IPS-20b (cell line): ENCODE results near the gene PTCD2.
"Not testable (repeated sequence)": the region's sequence is repeated elsewhere in the genome, so short reads cannot be mapped to it uniquely, and the experiment has no call there.

Experiments
- H3K27ac ChIP-seq: one replicate; pipeline ENCODE4 v1.5.1; 2013; ENCODE audit warnings: low read length
- H3K27me3 ChIP-seq: 2 replicates; pipeline ENCODE4 v1.6.1; 2013; ENCODE audit warnings: mild to moderate bottlenecking, low read length, inconsistent platforms; ENCODE audit not compliant: insufficient read depth
- H3K36me3 ChIP-seq: 2 replicates; pipeline ENCODE4 v1.6.1; 2013; ENCODE audit warnings: low read depth, mild to moderate bottlenecking, inconsistent platforms, low read length, moderate library complexity; ENCODE audit not compliant: insufficient read depth
- H3K4me1 ChIP-seq: 2 replicates; pipeline ENCODE4 v1.6.1; 2013; ENCODE audit warnings: mild to moderate bottlenecking, control low read depth, inconsistent platforms, low read length, moderate library complexity; ENCODE audit not compliant: insufficient read depth
- H3K4me3 ChIP-seq: 2 replicates; pipeline ENCODE4 v1.5.1; 2013; ENCODE audit warnings: mild to moderate bottlenecking, low read length, inconsistent platforms
- H3K9ac ChIP-seq: 2 replicates; pipeline ENCODE4 v1.6.1; 2013; ENCODE audit warnings: low read depth, mild to moderate bottlenecking, inconsistent platforms, low read length, moderate library complexity
- H3K9me3 ChIP-seq: 2 replicates; pipeline ENCODE4 v1.6.1; 2013; ENCODE audit warnings: mild to moderate bottlenecking, low read depth, low read length, inconsistent platforms; ENCODE audit not compliant: insufficient read depth

Gene PTCD2

DNA sequence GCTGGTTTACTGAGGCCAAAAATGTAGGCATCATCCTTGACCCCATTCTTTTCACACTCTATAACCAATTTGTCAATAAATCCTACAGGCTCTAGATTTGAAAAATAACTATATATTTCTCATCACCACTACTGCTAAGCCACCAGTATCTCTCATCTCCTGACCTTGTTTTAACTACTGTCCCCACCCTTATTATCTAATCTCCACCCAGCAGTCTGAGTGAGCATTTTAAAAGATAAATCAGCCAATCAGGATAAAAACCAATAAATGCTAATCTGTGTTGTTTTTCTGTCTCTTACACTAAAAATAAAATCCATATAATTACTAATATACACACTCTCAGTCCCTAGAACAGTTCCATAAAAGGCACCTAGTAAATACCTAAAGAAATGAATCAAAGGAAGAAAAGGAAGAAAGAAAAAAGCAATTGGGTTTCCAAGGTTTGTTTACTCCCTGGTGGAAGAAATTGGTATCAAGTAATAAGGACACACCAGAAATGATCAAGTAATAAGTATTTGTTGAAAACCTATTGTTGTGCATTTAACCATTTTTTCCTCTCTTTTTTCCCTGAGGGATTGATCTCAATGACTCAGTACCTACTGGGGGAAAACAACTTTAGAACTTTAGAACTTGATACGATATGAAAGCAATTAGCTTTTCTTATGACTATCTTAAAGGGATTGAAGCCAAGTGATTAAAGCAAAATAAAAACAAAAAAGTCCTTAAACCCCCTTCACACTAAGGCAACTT lies 19.4 kb upstream of the PTCD2 start:
- Histone ChIP-seq H3K4me1 (peaks cover 31% of the 10 kb centered on the region), H3K4me3 (no peak overlapping the region), H3K9ac (no peak overlapping the region)

DNA sequence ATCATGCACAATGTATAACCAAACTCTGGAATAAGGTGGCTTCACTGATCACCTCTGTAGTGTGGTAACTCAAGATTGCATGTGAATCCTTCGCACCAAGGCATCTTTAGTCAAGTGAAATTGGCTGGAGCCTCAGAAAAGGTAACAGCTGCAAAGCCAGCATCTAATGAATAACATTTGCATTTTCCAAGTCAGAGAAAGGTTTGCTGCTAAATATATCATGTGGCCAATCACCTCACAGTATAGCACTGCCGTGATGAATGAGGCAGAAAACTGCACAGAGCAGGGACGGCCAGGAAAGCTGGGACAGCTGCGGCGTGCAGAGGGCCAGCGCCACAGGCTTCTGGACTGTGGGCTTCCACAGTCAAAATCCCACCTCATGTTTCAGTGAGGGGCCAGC lies 18.6 kb upstream of the PTCD2 start:
- H3K9me3 ChIP-seq = no peaks in the 10 kb centered on the region
- H3K9ac ChIP-seq = peak overlapping the region; percentile 50; the same call in 1 of the 2 replicates
- peak overlapping the region; percentile 28; the same call in 1 of the 2 replicates for H3K4me3 ChIP-seq
- peak overlapping the region; percentile 34 for H3K27ac ChIP-seq
- peaks cover 34% of the 10 kb centered on the region for H3K4me1 ChIP-seq
- no peaks in the 10 kb centered on the region for H3K27me3 ChIP-seq
- H3K36me3 ChIP-seq = peaks cover 16% of the 10 kb centered on the region

More for the DNA sequence above, 19.4 kb upstream of the PTCD2 start:
- H3K9me3 ChIP-seq = no peaks in the 10 kb centered on the region
- peaks cover 24% of the 10 kb centered on the region for H3K36me3 ChIP-seq
- peak overlapping the region; percentile 34 for H3K27ac ChIP-seq
- H3K27me3 ChIP-seq = no peaks in the 10 kb centered on the region

DNA sequence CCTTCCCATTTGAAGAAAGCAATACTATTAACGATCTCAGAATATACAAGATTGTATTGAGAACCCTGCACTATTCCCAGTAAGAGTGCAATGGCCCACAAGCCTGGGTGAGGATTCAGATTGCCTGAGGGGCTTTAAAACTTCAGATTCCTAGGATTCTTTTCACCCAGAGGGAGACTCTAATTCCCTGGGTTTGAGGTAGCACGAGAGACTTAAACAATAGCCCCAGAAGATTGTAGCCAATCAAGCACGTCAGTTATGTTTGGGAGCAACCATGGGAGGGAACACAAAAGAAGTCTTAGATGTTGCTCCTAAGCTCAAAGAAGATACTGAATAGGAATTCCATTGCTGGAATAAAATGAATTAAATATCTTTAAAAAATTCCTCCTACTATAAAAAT lies 18.0 kb upstream of the PTCD2 start:
- peak overlapping the region; percentile 34 for H3K27ac ChIP-seq
- H3K9ac ChIP-seq = peak overlapping the region; percentile 50; the same call in 1 of the 2 replicates
- H3K9me3 ChIP-seq = no peaks in the 10 kb centered on the region
- H3K4me1 ChIP-seq = peaks cover 34% of the 10 kb centered on the region
- peaks cover 10% of the 10 kb centered on the region for H3K36me3 ChIP-seq
- H3K27me3 ChIP-seq = no peaks in the 10 kb centered on the region
- peak overlapping the region; percentile 28; the same call in 1 of the 2 replicates for H3K4me3 ChIP-seq

DNA sequence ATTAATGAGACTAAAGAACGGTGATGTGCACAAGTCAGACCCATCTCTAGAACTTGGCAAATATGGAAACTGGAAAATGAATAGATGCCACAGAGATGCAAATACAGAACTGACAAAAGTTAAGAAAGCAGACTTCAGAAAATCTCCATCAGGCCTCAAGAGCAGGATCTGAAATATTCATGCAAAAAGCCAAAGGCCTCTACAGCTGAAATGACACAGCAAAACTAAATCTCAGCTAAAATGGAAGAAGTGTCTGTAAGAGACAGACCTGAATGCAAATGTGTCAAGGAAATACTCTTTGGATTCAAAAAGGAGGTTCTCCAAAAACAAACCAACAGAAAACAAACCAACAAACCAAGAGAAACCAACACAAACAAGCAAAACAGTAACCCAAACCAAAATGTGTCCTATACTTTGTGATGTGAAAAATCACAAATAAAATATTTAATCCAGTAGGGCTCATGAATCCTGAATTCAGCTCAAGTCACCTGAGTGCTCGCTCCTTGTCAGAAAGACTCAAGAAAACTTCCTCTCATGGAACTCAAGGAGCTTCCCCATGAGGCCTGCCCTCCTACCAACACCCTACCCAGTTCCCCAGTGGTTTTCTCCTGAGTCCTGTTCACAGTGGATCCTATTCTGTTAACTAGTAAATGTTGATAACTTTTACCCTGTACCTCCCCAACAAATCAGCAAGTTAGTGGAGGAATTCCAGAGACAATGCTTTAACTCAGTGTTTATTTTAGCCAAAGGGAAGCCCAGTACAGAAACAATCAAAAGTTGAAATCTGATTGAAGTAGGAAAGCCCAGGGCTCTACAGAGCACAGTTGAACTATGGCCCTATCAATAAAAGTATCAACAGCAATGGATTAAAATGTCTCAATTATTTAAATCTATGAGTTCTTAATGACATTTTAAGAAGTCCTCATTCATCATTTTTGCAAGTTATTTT lies 14.7 kb upstream of the PTCD2 start:
- H3K27me3 ChIP-seq = no peaks in the 10 kb centered on the region
- H3K9me3 ChIP-seq = no peaks in the 10 kb centered on the region
- H3K36me3 ChIP-seq = peaks cover 11% of the 10 kb centered on the region; the same call in 1 of the 2 replicates
- H3K4me1 ChIP-seq = peaks cover 34% of the 10 kb centered on the region
- H3K27ac ChIP-seq = no peak overlapping the region
- no peak overlapping the region for H3K4me3 ChIP-seq
- peak overlapping the region; percentile 9; the same call in 1 of the 2 replicates for H3K9ac ChIP-seq

DNA sequence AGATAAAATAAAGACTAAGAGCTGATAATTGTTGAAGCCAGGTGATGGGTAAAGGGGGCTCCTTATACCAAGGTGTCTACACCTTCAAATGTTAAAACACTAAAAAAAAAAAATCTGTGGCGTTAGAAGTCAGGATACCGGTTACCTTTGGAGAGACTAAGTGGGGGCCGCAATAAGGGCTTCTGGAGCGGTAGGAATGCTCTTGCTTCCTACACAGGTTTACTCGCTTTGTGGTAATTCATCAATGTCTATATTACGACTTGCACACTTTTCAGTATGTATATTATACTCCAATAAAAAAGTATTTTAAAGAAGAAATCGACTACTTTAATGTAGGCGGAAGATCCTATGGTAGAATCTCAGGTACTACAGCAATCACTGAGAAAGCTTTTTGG lies 12.6 kb upstream of the PTCD2 start:
- H3K9ac ChIP-seq = peak overlapping the region; percentile 90; the same call in 1 of the 2 replicates
- peaks cover 16% of the 10 kb centered on the region; the same call in 1 of the 2 replicates for H3K4me1 ChIP-seq
- H3K27ac ChIP-seq = peak overlapping the region; percentile 74
- H3K9me3 ChIP-seq = no peaks in the 10 kb centered on the region
- peaks cover 32% of the 10 kb centered on the region for H3K36me3 ChIP-seq
- H3K4me3 ChIP-seq = peak overlapping the region; percentile 87
- H3K27me3 ChIP-seq = no peaks in the 10 kb centered on the region

DNA sequence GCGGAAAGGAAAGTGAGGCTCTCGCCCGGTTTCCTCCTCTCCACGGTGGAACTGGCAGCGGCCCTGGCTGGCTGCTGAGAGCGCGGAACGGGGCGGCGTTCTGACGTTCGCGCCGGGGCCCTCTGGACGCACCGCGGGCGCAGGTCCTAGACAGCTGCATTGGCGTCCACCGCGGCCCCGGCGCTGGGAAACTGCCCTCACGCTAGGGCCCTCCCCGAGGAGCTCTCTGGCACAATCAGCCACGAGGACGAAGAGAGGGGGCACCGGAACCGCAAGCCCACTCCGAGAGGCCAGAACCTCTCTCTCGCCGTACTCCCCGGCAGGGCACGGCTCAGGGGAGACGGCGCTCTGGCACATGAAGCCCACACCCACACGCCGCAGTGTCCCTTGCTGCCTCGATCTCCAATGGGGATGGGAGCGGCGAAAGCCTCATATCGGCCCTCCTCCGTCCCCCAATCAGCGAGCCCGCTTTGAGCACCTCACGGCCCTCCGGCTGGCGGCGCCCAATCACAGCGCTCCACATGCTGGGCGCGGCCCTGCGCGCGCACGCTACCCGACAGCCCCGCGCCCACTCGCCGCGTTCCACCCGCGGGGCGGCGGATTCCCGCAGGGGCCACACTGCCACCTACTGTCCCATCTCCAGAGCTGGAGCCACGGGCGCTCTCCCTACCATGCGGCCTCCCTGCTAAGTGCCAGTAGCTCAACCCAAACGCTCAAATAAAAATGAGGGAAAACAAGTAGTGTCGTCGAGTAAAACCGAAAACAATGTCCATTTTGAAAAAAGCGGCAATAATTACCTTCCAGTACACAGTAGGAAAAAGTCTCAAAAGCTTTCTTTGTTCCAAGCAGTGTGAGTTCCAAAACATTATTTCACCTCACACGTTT lies 12.0 kb upstream of the PTCD2 start:
- peak overlapping the region; percentile 87 for H3K4me3 ChIP-seq
- H3K27me3 ChIP-seq = no peaks in the 10 kb centered on the region
- peaks cover 10% of the 10 kb centered on the region; the same call in 1 of the 2 replicates for H3K4me1 ChIP-seq
- no peaks in the 10 kb centered on the region for H3K9me3 ChIP-seq
- peaks cover 38% of the 10 kb centered on the region for H3K36me3 ChIP-seq
- H3K9ac ChIP-seq = peak overlapping the region; percentile 90
- H3K27ac ChIP-seq = peak overlapping the region; percentile 74

DNA sequence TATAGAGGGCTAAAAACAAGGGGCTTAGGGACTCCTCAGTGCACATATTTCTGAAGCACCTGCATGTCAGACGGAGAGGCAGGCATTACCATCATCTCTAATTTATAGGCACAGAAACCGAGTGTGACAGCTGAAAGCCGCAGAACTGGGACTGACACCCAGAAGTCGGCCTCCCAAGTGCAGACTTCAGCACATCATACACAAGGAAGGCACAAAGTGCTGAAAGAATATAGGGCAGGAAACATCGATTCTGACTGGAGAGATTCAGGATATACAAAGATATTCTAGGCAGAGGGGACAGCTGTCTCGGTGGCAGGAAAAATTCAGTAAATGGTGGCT lies 11.4 kb upstream of the PTCD2 start:
- H3K9me3 ChIP-seq = no peaks in the 10 kb centered on the region
- H3K4me1 ChIP-seq = peaks cover 9% of the 10 kb centered on the region; the same call in 1 of the 2 replicates
- H3K4me3 ChIP-seq = peak overlapping the region; percentile 87; the same call in 1 of the 2 replicates
- H3K27me3 ChIP-seq = no peaks in the 10 kb centered on the region
- H3K36me3 ChIP-seq = peaks cover 44% of the 10 kb centered on the region
- peak overlapping the region; percentile 4 for H3K27ac ChIP-seq
- peak overlapping the region; percentile 90; the same call in 1 of the 2 replicates for H3K9ac ChIP-seq

DNA sequence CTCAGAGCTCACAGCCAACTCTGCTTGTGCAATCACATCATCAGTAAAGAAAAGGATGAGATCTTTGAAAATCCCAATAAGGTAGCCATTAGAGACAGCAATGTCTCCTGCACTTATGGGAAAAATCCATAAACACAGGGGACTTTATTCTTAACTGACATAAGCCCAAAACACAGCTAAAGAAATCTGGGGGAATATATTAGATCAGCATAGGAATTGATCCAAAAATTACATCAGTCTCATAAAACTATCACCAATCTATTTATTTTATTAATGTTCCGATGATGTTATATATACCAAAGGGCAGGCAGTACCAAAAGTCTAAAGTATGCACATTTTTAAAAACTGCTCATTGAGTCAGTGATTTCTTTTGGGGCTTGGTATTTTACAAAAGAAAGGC lies 7.0 kb upstream of the PTCD2 start:
- H3K27me3 ChIP-seq = no peaks in the 10 kb centered on the region
- H3K4me1 ChIP-seq = no peaks in the 10 kb centered on the region
- H3K36me3 ChIP-seq = peaks cover 66% of the 10 kb centered on the region

DNA sequence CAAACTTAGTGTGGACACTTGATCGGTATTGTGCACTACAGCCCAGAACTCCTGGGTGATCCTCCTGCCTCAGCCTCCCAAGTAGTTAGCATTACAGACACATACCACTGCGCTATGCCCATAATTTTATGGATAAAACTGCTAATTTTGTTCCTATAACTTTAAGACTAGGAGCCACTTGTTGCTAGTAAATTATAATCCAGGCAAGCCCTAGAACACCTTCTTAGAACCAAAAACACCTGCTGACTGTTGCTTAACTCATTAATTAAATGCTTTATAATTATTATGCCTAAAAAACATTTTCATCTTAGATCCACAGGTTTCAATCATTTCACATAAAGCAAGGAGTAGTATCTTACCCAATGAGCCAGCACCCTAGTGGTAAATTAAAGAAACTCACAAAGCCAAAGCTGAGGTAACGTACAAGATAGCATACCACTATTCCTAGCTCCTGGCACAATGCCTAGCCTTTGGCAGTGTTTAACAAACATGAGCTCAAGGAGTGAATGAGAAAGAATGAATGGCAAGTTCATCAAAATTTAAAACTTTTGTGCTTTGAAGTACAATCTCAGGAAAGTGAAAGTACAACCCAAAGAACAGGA lies 5.5 kb upstream of the PTCD2 start:
- H3K4me3 ChIP-seq = no peak overlapping the region
- no peaks in the 10 kb centered on the region for H3K27me3 ChIP-seq
- H3K27ac ChIP-seq = no peak overlapping the region
- H3K4me1 ChIP-seq = 0 out of 2 replicates have a peak, but pooled peaks cover 3% of the 10 kb centered on the region
- peaks cover 63% of the 10 kb centered on the region for H3K36me3 ChIP-seq
- H3K9me3 ChIP-seq = no peaks in the 10 kb centered on the region
- H3K9ac ChIP-seq = no peak overlapping the region

More for the DNA sequence above, 7.0 kb upstream of the PTCD2 start:
- H3K9me3 ChIP-seq = no peaks in the 10 kb centered on the region
- no peak overlapping the region for H3K4me3 ChIP-seq
- H3K27ac ChIP-seq = no peak overlapping the region
- no peak overlapping the region for H3K9ac ChIP-seq

DNA sequence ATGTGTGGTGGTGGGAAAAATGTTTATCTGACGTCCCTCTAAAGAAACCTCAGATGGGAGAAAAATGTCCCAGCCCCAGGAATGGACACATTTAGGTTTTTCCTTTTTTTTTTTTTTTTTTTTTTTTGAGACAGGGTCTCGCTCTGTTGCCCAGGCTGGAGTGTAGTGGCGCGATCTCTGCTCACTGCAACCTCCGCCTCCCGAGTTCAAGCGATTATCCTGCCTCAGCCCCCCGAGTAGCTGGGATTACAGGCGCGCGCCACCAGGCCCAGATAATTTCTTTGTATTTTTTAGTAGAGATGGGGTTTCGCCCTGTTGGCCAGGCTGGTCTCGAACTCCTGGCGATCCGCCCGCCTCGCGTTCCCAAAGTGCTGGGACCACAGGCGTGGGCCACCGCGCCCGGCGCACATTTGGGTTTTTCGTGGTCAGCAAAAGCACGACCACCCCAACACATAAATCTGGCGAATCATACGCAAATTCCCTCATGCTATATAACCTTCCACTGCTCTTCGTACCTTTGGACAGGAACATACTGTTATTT lies 668 bp upstream of the PTCD2 start:
- Histone ChIP-seq H3K36me3 (peaks cover 33% of the 10 kb centered on the region), H3K27ac (peak overlapping the region; percentile 77), H3K9ac (peak overlapping the region; percentile 94), H3K4me3 (peak overlapping the region; percentile 93)
- H3K27me3 ChIP-seq, H3K9me3 ChIP-seq, H3K4me1 ChIP-seq: not testable (repeated sequence)
